Measurements from ENCODE around the gene PCBP3. TPM values are rescaled to one million over a fixed set of nuclear protein-coding genes. Genes with fewer than 3 reads are reported as not detected.

PCBP3 gene
- total and polyA plus RNA-seq, 2 of the 13 experiments (the other 11 are each of a cell fraction or from before 2014, with no cell fraction given): not detected

DNA sequence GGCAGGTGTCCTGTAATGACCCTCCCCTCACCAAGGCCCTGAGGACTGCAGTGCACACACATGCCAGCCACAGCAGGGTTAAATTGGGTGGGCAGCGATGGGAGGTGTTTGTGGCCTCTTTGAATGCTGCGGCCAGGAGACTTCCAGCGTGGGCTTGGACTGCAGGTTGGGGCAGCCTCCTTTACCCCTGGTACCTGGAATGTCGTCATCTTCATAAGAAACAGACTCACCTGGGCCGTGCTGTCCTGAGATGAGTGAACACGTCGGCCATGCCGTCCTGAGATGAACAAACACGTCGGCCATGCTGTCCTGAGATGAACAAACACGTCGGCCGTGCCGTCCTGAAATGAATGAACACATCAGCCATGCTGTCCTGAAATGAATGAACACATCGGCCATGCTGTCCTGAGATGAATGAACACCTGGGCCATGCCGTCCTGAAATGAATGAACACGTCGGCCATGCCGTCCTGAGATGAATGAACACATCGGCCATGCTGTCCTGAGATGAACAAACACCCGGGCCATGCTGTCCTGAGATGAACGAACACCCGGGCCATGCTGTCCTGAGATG lies 288.0 kb downstream of the PCBP3 start:
- DNase-seq (ENCODE audit: low spot score): no peak
- H3K36me3 ChIP-seq (replicated peaks in 1 of 2; ENCODE audit: control insufficient read depth in 1 of 2, insufficient read depth in 2 of 2, low read length in 2 of 2): no peaks in the 10 kb centered on the region
- 5% methylated on average over 18 of the region's 23 CpGs for WGBS (ENCODE audit: low lambda C conversion rate)
- no peak overlapping the region for H3K4me2 ChIP-seq (ENCODE audit: low read depth, low read length)
- ChIA-PET POLR2A (no interaction called here), CTCF (ENCODE audit: low intra/inter-chr PET ratio, low total read pairs) (no interaction called here)
- H3K4me1 ChIP-seq (ENCODE audit: insufficient read depth, low read length): no peaks in the 10 kb centered on the region
- H3K9me3 ChIP-seq (ENCODE audit: low read length): no peaks in the 10 kb centered on the region
- H2AFZ ChIP-seq (ENCODE audit: low read length): no peak overlapping the region
- ATAC-seq: no peak
- FAIRE-seq: no peak
- peaks cover 6 to 54% of the 10 kb centered on the region in 2 experiments for H3K27me3 ChIP-seq (ENCODE audit: control insufficient read depth in 1 of 2, insufficient read depth in 2 of 2, low read length in 2 of 2)
- in situ Hi-C loops (cut with HindIII; ENCODE audit: extremely low pct_ligation_motif_present, low pct_unique_long_range_greater_than_20kb): no loop called here
- BruUV-seq (replicated peaks): no TSS peak
- intact Hi-C loops (cut with micrococcal nuclease; ENCODE audit: unreplicated experiment): no loop called here
- no peak overlapping the region for H3K9ac ChIP-seq (ENCODE audit: insufficient read depth, low read depth, low read length)
- TF ChIP-seq, protein P1, sequence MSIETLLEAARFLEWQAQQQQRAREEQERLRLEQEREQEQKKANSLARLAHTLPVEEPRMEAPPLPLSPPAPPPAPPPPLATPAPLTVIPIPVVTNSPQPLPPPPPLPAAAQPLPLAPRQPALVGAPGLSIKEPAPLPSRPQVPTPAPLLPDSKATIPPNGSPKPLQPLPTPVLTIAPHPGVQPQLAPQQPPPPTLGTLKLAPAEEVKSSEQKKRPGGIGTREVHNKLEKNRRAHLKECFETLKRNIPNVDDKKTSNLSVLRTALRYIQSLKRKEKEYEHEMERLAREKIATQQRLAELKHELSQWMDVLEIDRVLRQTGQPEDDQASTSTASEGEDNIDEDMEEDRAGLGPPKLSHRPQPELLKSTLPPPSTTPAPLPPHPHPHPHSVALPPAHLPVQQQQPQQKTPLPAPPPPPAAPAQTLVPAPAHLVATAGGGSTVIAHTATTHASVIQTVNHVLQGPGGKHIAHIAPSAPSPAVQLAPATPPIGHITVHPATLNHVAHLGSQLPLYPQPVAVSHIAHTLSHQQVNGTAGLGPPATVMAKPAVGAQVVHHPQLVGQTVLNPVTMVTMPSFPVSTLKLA (IDR thresholded peaks at IDR 0.05): peak; percentile 42; the same call in 1 of the 2 replicates
- no peak for TF ChIP-seq ZNF766 (CRISPR knock-in tag; IDR thresholded peaks at IDR 0.05; ENCODE audit: borderline replicate concordance)
- no peak for TF ChIP-seq HOXA7 (CRISPR knock-in tag; IDR thresholded peaks at IDR 0.05)
- TF ChIP-seq, protein P2, sequence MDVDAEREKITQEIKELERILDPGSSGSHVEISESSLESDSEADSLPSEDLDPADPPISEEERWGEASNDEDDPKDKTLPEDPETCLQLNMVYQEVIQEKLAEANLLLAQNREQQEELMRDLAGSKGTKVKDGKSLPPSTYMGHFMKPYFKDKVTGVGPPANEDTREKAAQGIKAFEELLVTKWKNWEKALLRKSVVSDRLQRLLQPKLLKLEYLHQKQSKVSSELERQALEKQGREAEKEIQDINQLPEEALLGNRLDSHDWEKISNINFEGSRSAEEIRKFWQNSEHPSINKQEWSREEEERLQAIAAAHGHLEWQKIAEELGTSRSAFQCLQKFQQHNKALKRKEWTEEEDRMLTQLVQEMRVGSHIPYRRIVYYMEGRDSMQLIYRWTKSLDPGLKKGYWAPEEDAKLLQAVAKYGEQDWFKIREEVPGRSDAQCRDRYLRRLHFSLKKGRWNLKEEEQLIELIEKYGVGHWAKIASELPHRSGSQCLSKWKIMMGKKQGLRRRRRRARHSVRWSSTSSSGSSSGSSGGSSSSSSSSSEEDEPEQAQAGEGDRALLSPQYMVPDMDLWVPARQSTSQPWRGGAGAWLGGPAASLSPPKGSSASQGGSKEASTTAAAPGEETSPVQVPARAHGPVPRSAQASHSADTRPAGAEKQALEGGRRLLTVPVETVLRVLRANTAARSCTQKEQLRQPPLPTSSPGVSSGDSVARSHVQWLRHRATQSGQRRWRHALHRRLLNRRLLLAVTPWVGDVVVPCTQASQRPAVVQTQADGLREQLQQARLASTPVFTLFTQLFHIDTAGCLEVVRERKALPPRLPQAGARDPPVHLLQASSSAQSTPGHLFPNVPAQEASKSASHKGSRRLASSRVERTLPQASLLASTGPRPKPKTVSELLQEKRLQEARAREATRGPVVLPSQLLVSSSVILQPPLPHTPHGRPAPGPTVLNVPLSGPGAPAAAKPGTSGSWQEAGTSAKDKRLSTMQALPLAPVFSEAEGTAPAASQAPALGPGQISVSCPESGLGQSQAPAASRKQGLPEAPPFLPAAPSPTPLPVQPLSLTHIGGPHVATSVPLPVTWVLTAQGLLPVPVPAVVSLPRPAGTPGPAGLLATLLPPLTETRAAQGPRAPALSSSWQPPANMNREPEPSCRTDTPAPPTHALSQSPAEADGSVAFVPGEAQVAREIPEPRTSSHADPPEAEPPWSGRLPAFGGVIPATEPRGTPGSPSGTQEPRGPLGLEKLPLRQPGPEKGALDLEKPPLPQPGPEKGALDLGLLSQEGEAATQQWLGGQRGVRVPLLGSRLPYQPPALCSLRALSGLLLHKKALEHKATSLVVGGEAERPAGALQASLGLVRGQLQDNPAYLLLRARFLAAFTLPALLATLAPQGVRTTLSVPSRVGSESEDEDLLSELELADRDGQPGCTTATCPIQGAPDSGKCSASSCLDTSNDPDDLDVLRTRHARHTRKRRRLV (CRISPR knock-in tag; IDR thresholded peaks at IDR 0.05): no peak
- TF ChIP-seq ARNT2 (CRISPR knock-in tag; IDR thresholded peaks at IDR 0.05; ENCODE audit: low read depth): no peak
- TF ChIP-seq MIER3 (CRISPR knock-in tag; IDR thresholded peaks at IDR 0.05; ENCODE audit: borderline replicate concordance): no peak
- no peak for TF ChIP-seq BORCS8-MEF2B (CRISPR knock-in tag; IDR thresholded peaks at IDR 0.05)
- no peak for TF ChIP-seq STAT6 (CRISPR knock-in tag; IDR thresholded peaks at IDR 0.05; ENCODE audit: borderline replicate concordance)
- 0 out of 2 replicates have a peak, but pooled peaks have one; percentile 19 for TF ChIP-seq ATF7 (IDR thresholded peaks at IDR 0.05)
- no peak for TF ChIP-seq ATF7 (CRISPR knock-in tag; IDR thresholded peaks at IDR 0.05)
- no peak for TF ChIP-seq STAT5B (CRISPR knock-in tag; IDR thresholded peaks at IDR 0.05)
- TF ChIP-seq EED (CRISPR knock-in tag; IDR thresholded peaks at IDR 0.05): no peak
- no peak for TF ChIP-seq SMAD9 (CRISPR knock-in tag; IDR thresholded peaks at IDR 0.05)
- TF ChIP-seq, protein P3, sequence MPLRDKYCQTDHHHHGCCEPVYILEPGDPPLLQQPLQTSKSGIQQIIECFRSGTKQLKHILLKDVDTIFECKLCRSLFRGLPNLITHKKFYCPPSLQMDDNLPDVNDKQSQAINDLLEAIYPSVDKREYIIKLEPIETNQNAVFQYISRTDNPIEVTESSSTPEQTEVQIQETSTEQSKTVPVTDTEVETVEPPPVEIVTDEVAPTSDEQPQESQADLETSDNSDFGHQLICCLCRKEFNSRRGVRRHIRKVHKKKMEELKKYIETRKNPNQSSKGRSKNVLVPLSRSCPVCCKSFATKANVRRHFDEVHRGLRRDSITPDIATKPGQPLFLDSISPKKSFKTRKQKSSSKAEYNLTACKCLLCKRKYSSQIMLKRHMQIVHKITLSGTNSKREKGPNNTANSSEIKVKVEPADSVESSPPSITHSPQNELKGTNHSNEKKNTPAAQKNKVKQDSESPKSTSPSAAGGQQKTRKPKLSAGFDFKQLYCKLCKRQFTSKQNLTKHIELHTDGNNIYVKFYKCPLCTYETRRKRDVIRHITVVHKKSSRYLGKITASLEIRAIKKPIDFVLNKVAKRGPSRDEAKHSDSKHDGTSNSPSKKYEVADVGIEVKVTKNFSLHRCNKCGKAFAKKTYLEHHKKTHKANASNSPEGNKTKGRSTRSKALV (CRISPR knock-in tag; IDR thresholded peaks at IDR 0.05): no peak
- H3K27ac ChIP-seq (ENCODE audit: extremely low read length, insufficient read depth, low read length): no peak overlapping the region
- H4K20me1 ChIP-seq (ENCODE audit: insufficient read depth, low read length): no peaks in the 10 kb centered on the region
- no peak overlapping the region for H3K4me3 ChIP-seq (replicated peaks in 1 of 3; ENCODE audit: insufficient read depth in 1 of 3, low read depth in 2 of 3, low read length in 3 of 3)
- H3K79me2 ChIP-seq (ENCODE audit: insufficient read depth, low read length): no peaks in the 10 kb centered on the region

All from HepG2 (cell line).